H9 (cell line): ENCODE results near the gene PTPN3. TPM values are rescaled to one million over a fixed set of nuclear protein-coding genes. Genes with fewer than 3 reads are reported as not detected.

ENCODE experiments used
- DNase-seq: peaks from one replicate; pipeline ENCODE4 v3.0.0-alpha.2; 2017
- H2AFZ ChIP-seq: one replicate; pipeline ENCODE4 v1.6.1; 2013; ENCODE audit warnings: mild to moderate bottlenecking, low read length, control low read depth, moderate library complexity
- H2AK5ac ChIP-seq: 2 replicates; pipeline ENCODE4 v1.6.1; 2013; ENCODE audit warnings: low read length, control low read depth, mixed read lengths; ENCODE audit not compliant: insufficient read length
- H2BK120ac ChIP-seq: one replicate; pipeline ENCODE4 v1.6.1; 2013; ENCODE audit warnings: low read depth, mild to moderate bottlenecking, low read length, control low read depth, inconsistent platforms; ENCODE audit not compliant: poor library complexity, severe bottlenecking
- H2BK12ac ChIP-seq: 2 replicates; pipeline ENCODE4 v1.6.1; 2013; ENCODE audit warnings: low read length, control low read depth, mixed read lengths, low read depth; ENCODE audit not compliant: insufficient read length
- H2BK15ac ChIP-seq: 2 replicates; pipeline ENCODE4 v1.6.1; 2013; ENCODE audit warnings: low read depth, low read length, control low read depth
- H2BK20ac ChIP-seq: one replicate; pipeline ENCODE4 v1.6.1; 2013; ENCODE audit warnings: low read depth, mild to moderate bottlenecking, low read length, control low read depth, inconsistent platforms; ENCODE audit not compliant: poor library complexity, severe bottlenecking
- H2BK5ac ChIP-seq: 2 replicates; pipeline ENCODE4 v1.6.1; 2013; ENCODE audit warnings: low read length, control low read depth, mixed read lengths; ENCODE audit not compliant: insufficient read length
- H3K14ac ChIP-seq: 2 replicates; pipeline ENCODE4 v1.6.1; 2013; ENCODE audit warnings: low read length, control low read depth; ENCODE audit not compliant: insufficient read depth
- H3K18ac ChIP-seq: 2 replicates; pipeline ENCODE4 v1.6.1; 2013; ENCODE audit warnings: low read depth, mild to moderate bottlenecking, mixed read lengths, low read length, control low read depth; ENCODE audit not compliant: insufficient read length
- H3K23ac ChIP-seq: 2 replicates; pipeline ENCODE4 v1.6.1; 2013; ENCODE audit warnings: low read length, control low read depth, mixed read lengths, low read depth; ENCODE audit not compliant: insufficient read length
- H3K23me2 ChIP-seq: 2 replicates; pipeline ENCODE4 v1.6.1; 2013; ENCODE audit warnings: low read depth, mild to moderate bottlenecking, mixed read lengths, low read length, control low read depth; ENCODE audit not compliant: insufficient read length, poor library complexity, severe bottlenecking
- H3K27ac ChIP-seq: 2 replicates; pipeline ENCODE4 v1.5.1; 2013; ENCODE audit warnings: low read length, control low read depth, mixed read lengths, low read depth; ENCODE audit not compliant: insufficient read length
- H3K27me3 ChIP-seq: 2 replicates; pipeline ENCODE4 v1.6.1; 2013; ENCODE audit warnings: low read length, control low read depth, inconsistent platforms; ENCODE audit not compliant: insufficient read depth
- H3K4ac ChIP-seq: 2 replicates; pipeline ENCODE4 v1.6.1; 2013; ENCODE audit warnings: low read depth, mild to moderate bottlenecking, control low read depth, inconsistent platforms, low read length, moderate library complexity
- H3K4me1 ChIP-seq: 2 replicates; pipeline ENCODE4 v1.6.1; 2013; ENCODE audit warnings: low read length, control low read depth, inconsistent platforms; ENCODE audit not compliant: insufficient read depth
- H3K4me2 ChIP-seq: 2 replicates; pipeline ENCODE4 v1.6.1; 2013; ENCODE audit warnings: low read length, control low read depth, mixed read lengths; ENCODE audit not compliant: insufficient read length, insufficient read depth
- H3K56ac ChIP-seq: 2 replicates; pipeline ENCODE4 v1.6.1; 2013; ENCODE audit warnings: low read depth, mild to moderate bottlenecking, mixed read lengths, low read length, control low read depth; ENCODE audit not compliant: insufficient read length
- H3K79me1 ChIP-seq: 2 replicates; pipeline ENCODE4 v1.6.1; 2013; ENCODE audit warnings: low read depth, mild to moderate bottlenecking, moderate library complexity, low read length, control low read depth, inconsistent platforms; ENCODE audit not compliant: insufficient read depth, poor library complexity, severe bottlenecking
- H3K79me2 ChIP-seq: 2 replicates; pipeline ENCODE4 v1.6.1; 2013; ENCODE audit warnings: low read length, control low read depth, inconsistent platforms; ENCODE audit not compliant: insufficient read depth
- H3K9ac ChIP-seq: 2 replicates; pipeline ENCODE4 v1.6.1; 2013; ENCODE audit warnings: low read length, control low read depth, mixed read lengths; ENCODE audit not compliant: insufficient read length; ENCODE audit errors: extremely low read depth
- H3K9me3 ChIP-seq: one replicate; pipeline ENCODE4 v1.6.1; 2013; ENCODE audit warnings: low read depth, low read length, inconsistent platforms; ENCODE audit not compliant: control insufficient read depth
- H3T11ph ChIP-seq: one replicate; pipeline ENCODE4 v1.6.1; 2013; ENCODE audit warnings: mild to moderate bottlenecking, low read length, control low read depth, inconsistent platforms
- H4K20me1 ChIP-seq: one replicate; pipeline ENCODE4 v1.6.1; 2013; ENCODE audit not compliant: control insufficient read depth, insufficient read length, insufficient read depth
- H4K5ac ChIP-seq: 2 replicates; pipeline ENCODE4 v1.6.1; 2013; ENCODE audit warnings: low read depth, mild to moderate bottlenecking, mixed read lengths, low read length, control low read depth; ENCODE audit not compliant: insufficient read length
- H4K8ac ChIP-seq: replicated peaks from 2 replicates; pipeline ENCODE4 v1.6.1; 2013; ENCODE audit warnings: low read length, control low read depth, mixed read lengths, low read depth; ENCODE audit not compliant: insufficient read length
- H4K91ac ChIP-seq: 2 replicates; pipeline ENCODE4 v1.6.1; 2013; ENCODE audit warnings: low read depth, mild to moderate bottlenecking, moderate library complexity, mixed read lengths, low read length, control low read depth; ENCODE audit not compliant: insufficient read length
- H3K27ac Mint-ChIP-seq, 3 experiments: 2 replicates in 2 of 3; 3 replicates in 1 of 3; pipeline ENCODE4 v1.8.0; 2020 to 2021; ENCODE audit warnings: mixed read lengths in 3 of 3, mild to moderate bottlenecking in 1 of 3, moderate library complexity in 1 of 3
- H3K27me3 Mint-ChIP-seq: 2 replicates; pipeline ENCODE4 v1.8.0; 2021; ENCODE audit warnings: low read depth, mild to moderate bottlenecking, moderate library complexity, mixed read lengths
- H3K36me3 Mint-ChIP-seq, 3 experiments: 2 replicates in 2 of 3; 3 replicates in 1 of 3; pipeline ENCODE4 v1.8.0; 2020 to 2021; ENCODE audit warnings: low read depth in 3 of 3, mixed read lengths in 3 of 3; ENCODE audit not compliant: insufficient read depth in 1 of 3
- H3K4me1 Mint-ChIP-seq, 2 experiments: 2 replicates each; pipeline ENCODE4 v1.8.0; 2020; ENCODE audit warnings: mixed read lengths in 2 of 2
- H3K4me3 Mint-ChIP-seq, 2 experiments: 2 replicates in 1 of 2; 3 replicates in 1 of 2; pipeline ENCODE4 v1.8.0; 2020 to 2021; ENCODE audit warnings: mild to moderate bottlenecking in 2 of 2, mixed read lengths in 2 of 2, moderate library complexity in 1 of 2
- H3K9me3 Mint-ChIP-seq, 2 experiments: 2 replicates in 1 of 2; 3 replicates in 1 of 2; pipeline ENCODE4 v1.8.0; 2020; ENCODE audit warnings: mild to moderate bottlenecking in 2 of 2, mixed read lengths in 2 of 2, moderate library complexity in 1 of 2
- CTCF ChIP-seq: fragments of 200-600 bp; sonication (generic); conservative IDR thresholded peaks from 3 replicates; pipeline ENCODE4 v1.8.0; 2021; ENCODE audit warnings: antibody characterized with exemption, mild to moderate bottlenecking
- WGBS: extraction: QIAGEN DNeasy Blood & Tissue Kit; methylation state at CpG from one replicate; pipeline ENCODE4 v1.1.7; 2013; ENCODE audit warnings: missing lambda C conversion rate, low lambda C conversion rate, mixed read lengths; ENCODE audit not compliant: insufficient read length; ENCODE audit errors: extremely low coverage; 5-methylcytosine and 5-hydroxymethylcytosine counted together
- total RNA-seq: library from RNA; stranded (reverse); gene quantifications from 2 replicates; pipeline ENCODE4 v1.2.1, GENCODE V29; 2021

The PTPN3 gene
- total RNA-seq, 1 experiment from 2014 or later, result 2.6 TPM

- Histone ChIP-seq H3K27ac (no peak overlapping the region), H2AK5ac (no peak overlapping the region), H3K56ac (no peak overlapping the region), H3K9ac (no peak overlapping the region), H3K14ac (no peak overlapping the region), H4K8ac (no peak overlapping the region), H2AFZ (no peak overlapping the region), H2BK20ac (no peak overlapping the region), H3K4ac (no peak overlapping the region), H3K4me1 (no peaks in the 10 kb centered on the region), H3K9me3 (no peaks in the 10 kb centered on the region), H3K79me2 (no peaks in the 10 kb centered on the region), H4K91ac (no peak overlapping the region), H3K23me2 (no peaks in the 10 kb centered on the region), H2BK120ac (no peak overlapping the region), H2BK12ac (no peak overlapping the region), H2BK15ac (no peak overlapping the region), H3K79me1 (no peaks in the 10 kb centered on the region), H2BK5ac (no peak overlapping the region), H4K20me1 (no peaks in the 10 kb centered on the region), H3K4me2 (no peak overlapping the region), H3K23ac (no peak overlapping the region), H3T11ph (no peak overlapping the region), H3K18ac (no peak overlapping the region), H4K5ac (no peak overlapping the region), H3K27me3 (no peaks in the 10 kb centered on the region)
- H3K4me1 Mint-ChIP-seq, result peaks cover 0 to 4% of the 10 kb centered on the region in 2 experiments; a peak in 1 of 4 replicates
- no CpG with 5 or more reads among the region's 9 CpGs for WGBS
- no peaks in the 10 kb centered on the region; the same call in 1 of the 2 replicates for H3K27me3 Mint-ChIP-seq
- no peak for DNase-seq
- H3K27ac Mint-ChIP-seq, result no peak overlapping the region
- H3K4me3 Mint-ChIP-seq, result no peak overlapping the region
- no peaks in the 10 kb centered on the region for H3K36me3 Mint-ChIP-seq
- no peak for TF ChIP-seq CTCF
- H3K9me3 Mint-ChIP-seq, result no peaks in the 10 kb centered on the region; a peak in 1 of 5 replicates
Measured at GRCh38 chr9:109426626-109427402, 71.3 kb downstream of the PTPN3 start.
